H1 (cell line): ENCODE data around the gene SYTL5. TPM values are rescaled to one million over a fixed set of nuclear protein-coding genes. Genes with fewer than 3 reads are reported as not detected.

ENCODE experiments used
- ASH2L ChIP-seq: fragments of 200-600, 300-600 bp; sonication (generic); IDR thresholded peaks from one replicate; pipeline ENCODE4 v1.7.1; 2017; ENCODE audit warnings: low read length
- BCL11A ChIP-seq, 2 experiments: IDR thresholded peaks; one replicate each; pipeline ENCODE4 v1.6.1; 2011; ENCODE audit warnings: low read depth in 2 of 2, low read length in 2 of 2, mild to moderate bottlenecking in 2 of 2
- CBX5 ChIP-seq: fragments of 300-800, 300-1000 bp; sonication (generic); IDR thresholded peaks from 2 replicates; pipeline ENCODE4 v1.7.1; 2016; ENCODE audit warnings: antibody characterized with exemption, low read length, low read depth
- CHD7 ChIP-seq: fragments of 300-600 bp; sonication (generic); IDR thresholded peaks from 2 replicates; pipeline ENCODE4 v1.7.1; 2012; ENCODE audit warnings: low read length, moderate library complexity, mild to moderate bottlenecking, inconsistent platforms; ENCODE audit not compliant: insufficient replicate concordance
- JUN ChIP-seq: IDR thresholded peaks from 2 replicates; pipeline ENCODE4 v1.6.1; 2011; ENCODE audit warnings: low read depth, mild to moderate bottlenecking, improper control_type of control experiment, low read length
- KDM4A ChIP-seq: IDR thresholded peaks from one replicate; pipeline ENCODE4 v1.7.1; 2012; ENCODE audit warnings: low read depth, mild to moderate bottlenecking, moderate library complexity, low read length, inconsistent platforms; ENCODE audit not compliant: severe bottlenecking
- POLR2AphosphoS5 ChIP-seq: IDR thresholded peaks from 2 replicates; pipeline ENCODE4 v1.6.1; 2011; ENCODE audit warnings: low read depth, low read length
- RFX5 ChIP-seq: IDR thresholded peaks from 2 replicates; pipeline ENCODE4 v1.6.1; 2011; ENCODE audit warnings: low read depth, low read length, improper control_type of control experiment, borderline replicate concordance
- SIN3A ChIP-seq, 2 experiments: IDR thresholded peaks in 1 of 2; conservative IDR thresholded peaks in 1 of 2; 2 replicates each; pipeline ENCODE4 v1.6.1; 2011 to 2012; ENCODE audit warnings: low read length in 2 of 2, improper control_type of control experiment in 1 of 2, low read depth in 1 of 2, mild to moderate bottlenecking in 1 of 2
- polyA plus RNA-seq, 7 experiments: library from polyadenylated mRNA; depleted of rRNA in 3 of 7; stranded (reverse) in 5 of 7; unstranded in 2 of 7; fragments of >200 nt in 5 of 7; fragments of 200-250 nt in 2 of 7; gene quantifications; 1 replicate in 5 of 7; 2 replicates in 1 of 7; 4 replicates in 1 of 7; pipeline versions ENCODE4 v1.2.1 to v1.2.3, GENCODE V29; 2011 to 2013; ENCODE audit warnings: missing spikeins in 2 of 7, mixed read lengths in 2 of 7
- total RNA-seq: library from RNA; stranded (reverse); fragmentation: NEBNext Ultra II Directional; extraction: Animal tissue kit (Norgen Biotek cat#: 25700); gene quantifications from 2 replicates; pipeline ENCODE4 v1.2.1, GENCODE V29; 2021

Gene SYTL5
- total and polyA plus RNA-seq, 2 of the 8 experiments (the other 6 are each of a cell fraction or from before 2014, with no cell fraction given) = 0.15 to 0.52 TPM

- TF ChIP-seq CHD7 (no peak), JUN (no peak), SIN3A (conservative IDR thresholded peaks at IDR 0.05 in 1 of 2, IDR thresholded peaks at IDR 0.05 in 1 of 2; ENCODE audit: low read depth in 1 of 2, low read length in 2 of 2) (no peak), RFX5 (no peak), POLR2AphosphoS5 (no peak), BCL11A (IDR thresholded peaks at IDR 0.05; ENCODE audit: low read depth in 2 of 2, low read length in 2 of 2) (no peak), ASH2L (no peak), CBX5 (no peak), KDM4A (no peak)
Measured at GRCh38 chrX:38066934-38067333, 60.6 kb downstream of the SYTL5 start (continued).
